RWPE1 (cell line): Measurements from ENCODE around the gene GGTLC3.
"Not testable (repeated sequence)": the region's sequence is repeated elsewhere in the genome, so short reads cannot be mapped to it uniquely, and the experiment has no call there.

Experiments used
- CTCF ChIA-PET: fragments of 350-600 bp; sonication (Branson Sonifier 250); formaldehyde crosslinking; extraction: SDS; loops from one replicate; lab custom pipeline; 2021; lab: Yijun Ruan, JAX
- POLR2A ChIA-PET: fragments of 400-600 bp; formaldehyde crosslinking; extraction: SDS; loops from one replicate; lab custom pipeline; 2020; ENCODE audit warnings: antibody characterized with exemption; ENCODE audit not compliant: low non-redundant PET; lab: Yijun Ruan, JAX
- DNase-seq: peaks from one replicate; pipeline ENCODE4 v3.0.0; 2012; ENCODE audit warnings: low spot score
- H3K27ac ChIP-seq: fragments of 450-650 bp; 2 replicates; pipeline ENCODE4 v1.5.1; 2017

Gene GGTLC3

DNA sequence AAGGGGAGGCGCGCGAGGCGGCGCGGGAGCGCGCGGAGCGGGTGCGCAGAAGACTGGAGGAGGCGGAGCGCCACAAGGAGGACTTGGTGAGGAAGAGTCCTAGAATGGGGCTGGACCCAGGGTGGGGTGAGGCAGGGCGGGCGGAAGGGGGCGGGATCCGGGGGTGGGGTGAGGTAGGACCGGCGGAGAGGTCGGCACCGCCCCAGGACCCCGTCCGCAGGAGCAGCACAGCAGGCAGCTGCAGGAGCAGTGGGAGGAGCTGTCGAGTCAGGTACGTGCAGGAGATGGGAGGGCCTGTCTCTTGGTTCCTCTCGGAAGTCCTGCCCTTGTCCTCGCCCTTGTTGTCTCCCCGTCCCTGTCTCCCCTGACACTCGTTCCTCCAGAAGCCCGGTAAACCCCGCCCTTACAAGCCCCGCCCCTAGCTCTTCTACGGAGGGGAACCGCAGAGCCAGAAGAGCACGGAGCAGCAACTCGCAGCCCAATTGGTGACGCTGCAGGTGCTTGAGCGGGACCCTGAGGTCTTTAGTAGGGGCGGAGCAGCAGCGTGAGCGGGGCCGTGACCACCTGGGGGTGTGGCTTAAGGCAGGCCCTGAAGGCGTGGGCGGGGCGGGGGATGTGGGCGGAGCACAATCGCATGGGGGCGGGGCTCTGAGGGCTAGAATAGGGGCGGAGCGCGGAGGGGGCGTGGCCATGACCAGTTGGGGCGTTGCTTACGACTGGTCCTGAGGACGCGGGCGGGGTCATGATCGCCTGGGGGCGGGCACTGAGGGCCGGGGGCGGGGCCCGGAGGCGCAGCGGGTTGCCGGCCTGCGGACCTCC lies 10.8 kb upstream of the GGTLC3 start:
- POLR2A ChIA-PET, H3K27ac ChIP-seq, CTCF ChIA-PET, DNase-seq: not testable (repeated sequence)

GRCh38 chr22:18527752-18528596 lies 10.0 kb upstream of the GGTLC3 start, which contains the start of gene TMEM191B:
TMEM191B (plus strand) TSS chr22:18527802; CDS start chr22:18527981, 179 bp downstream.
- CTCF ChIA-PET, DNase-seq, POLR2A ChIA-PET, H3K27ac ChIP-seq: not testable (repeated sequence)

GRCh38 chr22:18523328-18523727 lies 5.4 kb upstream of the GGTLC3 start:
- CTCF ChIA-PET, POLR2A ChIA-PET, H3K27ac ChIP-seq, DNase-seq: not testable (repeated sequence)

DNA sequence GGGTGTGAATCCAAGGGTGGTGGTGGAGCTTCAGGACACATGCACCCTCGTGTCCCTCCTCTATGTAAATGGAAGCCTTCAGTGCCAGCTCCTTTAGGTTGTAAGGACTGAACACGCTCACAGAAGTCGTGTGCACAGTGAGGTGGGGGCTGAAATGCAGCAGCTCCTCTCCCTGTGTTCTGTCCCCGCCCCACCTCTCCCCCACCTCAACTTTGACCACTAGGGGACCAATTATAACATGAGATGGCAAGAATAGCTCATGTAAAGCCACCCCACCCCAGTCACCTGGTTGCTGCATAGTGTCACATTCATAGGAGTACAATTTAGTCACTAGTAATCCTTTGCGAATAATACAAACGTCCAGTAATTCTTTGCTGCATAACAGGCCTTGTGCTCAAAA lies 4.8 kb upstream of the GGTLC3 start:
- POLR2A ChIA-PET, DNase-seq, CTCF ChIA-PET, H3K27ac ChIP-seq: not testable (repeated sequence)

DNA sequence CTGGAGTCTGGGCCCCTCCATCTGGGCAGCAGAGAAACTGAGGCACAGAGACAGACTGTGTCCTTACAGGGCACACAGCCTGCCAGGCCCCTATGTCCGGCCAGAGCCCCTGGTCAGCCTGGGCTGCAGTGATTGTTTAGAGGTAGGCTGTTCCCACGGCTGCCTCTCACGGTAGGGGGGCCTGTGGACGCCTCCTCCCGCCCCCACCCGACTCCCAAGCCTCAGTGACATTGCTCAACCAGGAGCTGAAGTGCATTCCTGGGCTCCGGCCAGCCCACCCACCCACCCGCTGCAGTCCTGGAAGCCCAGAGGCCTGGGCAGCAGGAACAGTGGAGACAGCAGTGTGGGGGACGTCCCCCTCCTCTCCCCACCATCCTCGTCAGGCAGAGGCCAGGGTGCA lies 4.5 kb downstream of the GGTLC3 start:
- DNase-seq, CTCF ChIA-PET, H3K27ac ChIP-seq, POLR2A ChIA-PET: not testable (repeated sequence)

GRCh38 chr22:18512378-18512777 lies 5.6 kb downstream of the GGTLC3 start:
- POLR2A ChIA-PET, DNase-seq, H3K27ac ChIP-seq, CTCF ChIA-PET: not testable (repeated sequence)

DNA sequence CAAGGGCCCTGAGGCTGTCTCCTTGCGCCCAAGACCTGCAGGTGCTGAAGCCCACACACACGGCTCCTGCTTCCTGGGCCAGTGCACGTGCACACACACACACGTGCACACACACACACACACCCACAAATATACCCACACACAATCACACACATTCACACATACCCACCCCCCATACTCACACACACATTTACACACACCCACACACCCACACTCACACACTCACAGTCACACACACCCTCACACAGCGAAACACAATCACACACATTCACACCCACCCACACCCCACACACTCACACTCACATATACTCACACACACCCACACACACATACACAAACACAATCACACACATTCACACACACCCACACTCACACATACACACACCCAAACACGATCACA lies 6.6 kb downstream of the GGTLC3 start:
- CTCF ChIA-PET, POLR2A ChIA-PET, DNase-seq, H3K27ac ChIP-seq: not testable (repeated sequence)

- CTCF ChIA-PET, DNase-seq, H3K27ac ChIP-seq, POLR2A ChIA-PET: not testable (repeated sequence)
Measured at GRCh38 chr22:18496227-18496626, 21.7 kb downstream of the GGTLC3 start.
